ENCODE measurements around the gene PPFIA1.

Gene PPFIA1

GRCh38 chr11:70348191-70348590 lies 77.7 kb downstream of the PPFIA1 start:
- Histone ChIP-seq H3K18ac (ENCODE audit: low read length) (no peak overlapping the region), H3K4me3 (ENCODE audit: low read length) (no peak overlapping the region), H3K4me2 (ENCODE audit: low read length) (no peak overlapping the region), H3K9ac (ENCODE audit: low read length) (no peak overlapping the region), H3K4me1 (ENCODE audit: control insufficient read depth, low read depth, low read length) (no peaks in the 10 kb centered on the region), H3K4ac (ENCODE audit: low read depth, low read length) (no peak overlapping the region), H4K8ac (ENCODE audit: low read depth, low read length) (no peak overlapping the region), H2BK120ac (ENCODE audit: low read depth, low read length) (no peak overlapping the region), H3K79me1 (ENCODE audit: low read length) (peaks cover 2% of the 10 kb centered on the region), H3K56ac (ENCODE audit: low read length) (no peak overlapping the region), H3K36me3 (ENCODE audit: control insufficient read depth, insufficient read depth, low read length) (peaks cover 12% of the 10 kb centered on the region), H2BK15ac (replicated peaks; ENCODE audit: low read depth) (no peak overlapping the region), H3K27ac (ENCODE audit: low read depth, low read length) (no peak overlapping the region), H3K79me2 (ENCODE audit: control insufficient read depth, insufficient read depth, low read length) (no peaks in the 10 kb centered on the region), H2AK5ac (ENCODE audit: low read length) (no peak overlapping the region), H4K5ac (ENCODE audit: low read length) (no peak overlapping the region), H3K27me3 (ENCODE audit: insufficient read depth, low read length, poor library complexity) (no peaks in the 10 kb centered on the region), H3K23ac (ENCODE audit: low read length) (no peak overlapping the region), H2BK5ac (ENCODE audit: low read length) (no peak overlapping the region)
- WGBS (ENCODE audit: extremely low coverage, insufficient coverage, low lambda C conversion rate) = no CpG with 5 or more reads among the region's 12 CpGs
- no peak for DNase-seq

GRCh38 chr11:70348608-70349007 lies 78.1 kb downstream of the PPFIA1 start:
- Histone ChIP-seq H3K79me2 (ENCODE audit: control insufficient read depth, insufficient read depth, low read length) (no peaks in the 10 kb centered on the region), H3K56ac (ENCODE audit: low read length) (no peak overlapping the region), H4K5ac (ENCODE audit: low read length) (no peak overlapping the region), H3K9ac (ENCODE audit: low read length) (no peak overlapping the region), H2BK120ac (ENCODE audit: low read depth, low read length) (no peak overlapping the region), H2BK5ac (ENCODE audit: low read length) (no peak overlapping the region), H4K8ac (ENCODE audit: low read depth, low read length) (no peak overlapping the region), H3K4me3 (ENCODE audit: low read length) (no peak overlapping the region), H3K27ac (ENCODE audit: low read depth, low read length) (no peak overlapping the region), H3K4me1 (ENCODE audit: control insufficient read depth, low read depth, low read length) (no peaks in the 10 kb centered on the region), H2AK5ac (ENCODE audit: low read length) (no peak overlapping the region), H3K18ac (ENCODE audit: low read length) (no peak overlapping the region), H3K4me2 (ENCODE audit: low read length) (no peak overlapping the region), H3K79me1 (ENCODE audit: low read length) (peaks cover 2% of the 10 kb centered on the region), H2BK15ac (replicated peaks; ENCODE audit: low read depth) (no peak overlapping the region), H3K27me3 (ENCODE audit: insufficient read depth, low read length, poor library complexity) (no peaks in the 10 kb centered on the region), H3K23ac (ENCODE audit: low read length) (no peak overlapping the region), H3K4ac (ENCODE audit: low read depth, low read length) (no peak overlapping the region), H3K36me3 (ENCODE audit: control insufficient read depth, insufficient read depth, low read length) (peaks cover 11% of the 10 kb centered on the region)
- no CpG with 5 or more reads among the region's 1 CpG for WGBS (ENCODE audit: extremely low coverage, insufficient coverage, low lambda C conversion rate)
- no peak for DNase-seq

DNA sequence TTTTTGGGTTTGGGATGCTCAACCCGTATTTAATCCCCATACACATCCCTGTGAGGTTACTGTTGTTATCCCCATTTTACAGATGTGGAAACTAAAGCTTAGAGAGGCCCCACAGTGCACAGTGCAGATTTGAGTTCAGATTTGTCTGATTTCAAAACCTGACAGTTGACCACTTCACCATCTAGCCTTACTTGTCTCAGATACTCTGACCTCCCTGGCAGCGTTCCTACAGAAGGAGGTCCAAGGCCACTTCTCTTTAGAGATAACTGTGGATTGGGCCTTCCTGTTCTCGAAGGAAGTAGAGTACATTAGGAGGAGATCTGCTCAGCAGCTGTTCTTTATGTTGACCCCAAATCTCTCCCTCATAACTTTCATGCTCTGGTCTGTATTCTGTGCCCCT lies 81.2 kb downstream of the PPFIA1 start:
- Histone ChIP-seq H3K27me3 (ENCODE audit: insufficient read depth, low read length, poor library complexity) (no peaks in the 10 kb centered on the region), H3K4me2 (ENCODE audit: low read length) (no peak overlapping the region), H2BK120ac (ENCODE audit: low read depth, low read length) (no peak overlapping the region), H3K4me3 (ENCODE audit: low read length) (no peak overlapping the region), H2BK15ac (replicated peaks; ENCODE audit: low read depth) (no peak overlapping the region), H3K27ac (ENCODE audit: low read depth, low read length) (no peak overlapping the region), H2AK5ac (ENCODE audit: low read length) (no peak overlapping the region), H2BK5ac (ENCODE audit: low read length) (no peak overlapping the region), H3K36me3 (ENCODE audit: control insufficient read depth, insufficient read depth, low read length) (peaks cover 21% of the 10 kb centered on the region), H3K79me1 (ENCODE audit: low read length) (peaks cover 2% of the 10 kb centered on the region), H3K23ac (ENCODE audit: low read length) (no peak overlapping the region), H3K4me1 (ENCODE audit: control insufficient read depth, low read depth, low read length) (no peaks in the 10 kb centered on the region), H3K4ac (ENCODE audit: low read depth, low read length) (no peak overlapping the region), H3K9ac (ENCODE audit: low read length) (no peak overlapping the region), H3K18ac (ENCODE audit: low read length) (no peak overlapping the region), H4K5ac (ENCODE audit: low read length) (no peak overlapping the region), H3K79me2 (ENCODE audit: control insufficient read depth, insufficient read depth, low read length) (no peaks in the 10 kb centered on the region), H4K8ac (ENCODE audit: low read depth, low read length) (no peak overlapping the region), H3K56ac (ENCODE audit: low read length) (no peak overlapping the region)
- WGBS (ENCODE audit: extremely low coverage, insufficient coverage, low lambda C conversion rate) = no CpG with 5 or more reads among the region's 3 CpGs
- no peak for DNase-seq

DNA sequence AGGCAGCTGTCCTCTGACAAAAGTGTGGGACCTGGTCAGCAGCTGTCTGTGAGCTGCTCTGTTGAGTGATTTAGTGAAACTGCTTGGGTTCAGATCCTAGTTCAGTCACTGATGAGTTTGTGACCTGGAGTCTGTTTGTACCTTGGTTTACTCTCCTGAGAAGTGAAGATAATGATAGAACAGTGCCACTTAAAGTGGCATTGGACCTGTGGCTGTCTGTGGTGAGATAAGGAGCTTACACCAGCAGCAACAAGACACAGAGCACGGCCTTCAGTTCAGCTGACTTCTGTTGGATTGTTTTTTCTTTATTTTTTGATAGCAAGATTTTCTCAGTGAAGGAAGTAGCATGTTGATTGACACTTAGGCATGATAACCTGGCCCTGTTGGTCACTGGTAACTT lies 81.6 kb downstream of the PPFIA1 start:
- Histone ChIP-seq H3K36me3 (ENCODE audit: control insufficient read depth, insufficient read depth, low read length) (peaks cover 23% of the 10 kb centered on the region), H3K4ac (ENCODE audit: low read depth, low read length) (no peak overlapping the region)

GRCh38 chr11:70352601-70353000 lies 82.1 kb downstream of the PPFIA1 start:
- no peak overlapping the region for H3K56ac ChIP-seq (ENCODE audit: low read length)
- no peak overlapping the region for H3K23ac ChIP-seq (ENCODE audit: low read length)
- DNase-seq = no peak
- H3K4ac ChIP-seq (ENCODE audit: low read depth, low read length) = no peak overlapping the region
- peaks cover 23% of the 10 kb centered on the region for H3K36me3 ChIP-seq (ENCODE audit: control insufficient read depth, insufficient read depth, low read length)
- H3K79me2 ChIP-seq (ENCODE audit: control insufficient read depth, insufficient read depth, low read length) = no peaks in the 10 kb centered on the region
- no peak overlapping the region for H2BK5ac ChIP-seq (ENCODE audit: low read length)
- H4K8ac ChIP-seq (ENCODE audit: low read depth, low read length) = no peak overlapping the region
- H3K27me3 ChIP-seq (ENCODE audit: insufficient read depth, low read length, poor library complexity) = no peaks in the 10 kb centered on the region
- H3K4me3 ChIP-seq (ENCODE audit: low read length) = no peak overlapping the region
- H3K9ac ChIP-seq (ENCODE audit: low read length) = no peak overlapping the region
- no peak overlapping the region for H2AK5ac ChIP-seq (ENCODE audit: low read length)
- H3K4me1 ChIP-seq (ENCODE audit: control insufficient read depth, low read depth, low read length) = no peaks in the 10 kb centered on the region
- WGBS (ENCODE audit: extremely low coverage, insufficient coverage, low lambda C conversion rate) = no CpG with 5 or more reads among the region's 19 CpGs
- no peak overlapping the region for H3K27ac ChIP-seq (ENCODE audit: low read depth, low read length)
- H2BK15ac ChIP-seq (replicated peaks; ENCODE audit: low read depth) = no peak overlapping the region
- peaks cover 2% of the 10 kb centered on the region for H3K79me1 ChIP-seq (ENCODE audit: low read length)
- H3K18ac ChIP-seq (ENCODE audit: low read length) = no peak overlapping the region
- H2BK120ac ChIP-seq (ENCODE audit: low read depth, low read length) = no peak overlapping the region
- H4K5ac ChIP-seq (ENCODE audit: low read length) = no peak overlapping the region
- H3K4me2 ChIP-seq (ENCODE audit: low read length) = no peak overlapping the region

More for the DNA sequence above, 81.6 kb downstream of the PPFIA1 start:
- Histone ChIP-seq H2AK5ac (ENCODE audit: low read length) (no peak overlapping the region), H3K4me1 (ENCODE audit: control insufficient read depth, low read depth, low read length) (no peaks in the 10 kb centered on the region), H2BK120ac (ENCODE audit: low read depth, low read length) (no peak overlapping the region), H3K56ac (ENCODE audit: low read length) (no peak overlapping the region), H3K79me1 (ENCODE audit: low read length) (peaks cover 2% of the 10 kb centered on the region), H3K9ac (ENCODE audit: low read length) (no peak overlapping the region), H4K8ac (ENCODE audit: low read depth, low read length) (no peak overlapping the region), H3K27me3 (ENCODE audit: insufficient read depth, low read length, poor library complexity) (no peaks in the 10 kb centered on the region), H3K18ac (ENCODE audit: low read length) (no peak overlapping the region), H2BK5ac (ENCODE audit: low read length) (no peak overlapping the region), H3K27ac (ENCODE audit: low read depth, low read length) (no peak overlapping the region), H3K79me2 (ENCODE audit: control insufficient read depth, insufficient read depth, low read length) (no peaks in the 10 kb centered on the region), H3K4me3 (ENCODE audit: low read length) (no peak overlapping the region), H3K23ac (ENCODE audit: low read length) (no peak overlapping the region), H2BK15ac (replicated peaks; ENCODE audit: low read depth) (no peak overlapping the region), H3K4me2 (ENCODE audit: low read length) (no peak overlapping the region), H4K5ac (ENCODE audit: low read length) (no peak overlapping the region)
- WGBS (ENCODE audit: extremely low coverage, insufficient coverage, low lambda C conversion rate) = no CpG with 5 or more reads among the region's 1 CpG
- DNase-seq = no peak

DNA sequence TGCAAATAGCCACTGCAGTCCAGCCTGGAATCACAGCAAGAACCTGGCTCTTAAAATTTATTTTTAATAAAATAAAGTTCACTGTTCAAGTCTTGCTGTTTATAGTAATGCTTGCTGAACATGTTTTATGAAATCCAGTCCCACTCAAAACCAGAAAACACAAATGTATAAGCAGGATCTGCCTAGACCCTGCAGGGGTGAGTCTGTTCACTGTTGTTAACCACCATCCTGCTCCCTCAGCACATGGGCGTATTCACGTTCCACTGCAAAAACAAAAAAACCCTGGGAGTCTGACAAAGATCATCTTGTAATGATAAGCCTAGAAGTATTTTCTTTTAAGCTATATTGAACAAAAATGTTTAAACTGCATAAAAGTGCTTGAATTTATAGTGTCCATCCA lies 82.8 kb downstream of the PPFIA1 start:
- no peak overlapping the region for H2AK5ac ChIP-seq (ENCODE audit: low read length)
- H3K79me1 ChIP-seq (ENCODE audit: low read length) = peaks cover 2% of the 10 kb centered on the region
- no CpG with 5 or more reads among the region's 2 CpGs for WGBS (ENCODE audit: extremely low coverage, insufficient coverage, low lambda C conversion rate)
- no peak overlapping the region for H3K27ac ChIP-seq (ENCODE audit: low read depth, low read length)
- no peak overlapping the region for H3K4ac ChIP-seq (ENCODE audit: low read depth, low read length)
- no peak overlapping the region for H3K9ac ChIP-seq (ENCODE audit: low read length)
- no peak overlapping the region for H2BK15ac ChIP-seq (replicated peaks; ENCODE audit: low read depth)
- no peak overlapping the region for H4K8ac ChIP-seq (ENCODE audit: low read depth, low read length)
- H3K36me3 ChIP-seq (ENCODE audit: control insufficient read depth, insufficient read depth, low read length) = peaks cover 21% of the 10 kb centered on the region
- no peak overlapping the region for H3K18ac ChIP-seq (ENCODE audit: low read length)
- no peak overlapping the region for H2BK120ac ChIP-seq (ENCODE audit: low read depth, low read length)
- H2BK5ac ChIP-seq (ENCODE audit: low read length) = no peak overlapping the region
- no peaks in the 10 kb centered on the region for H3K4me1 ChIP-seq (ENCODE audit: control insufficient read depth, low read depth, low read length)
- no peak overlapping the region for H3K56ac ChIP-seq (ENCODE audit: low read length)
- H3K4me3 ChIP-seq (ENCODE audit: low read length) = no peak overlapping the region
- no peak overlapping the region for H3K23ac ChIP-seq (ENCODE audit: low read length)
- H3K4me2 ChIP-seq (ENCODE audit: low read length) = no peak overlapping the region
- H3K79me2 ChIP-seq (ENCODE audit: control insufficient read depth, insufficient read depth, low read length) = no peaks in the 10 kb centered on the region
- no peak overlapping the region for H4K5ac ChIP-seq (ENCODE audit: low read length)
- H3K27me3 ChIP-seq (ENCODE audit: insufficient read depth, low read length, poor library complexity) = no peaks in the 10 kb centered on the region
- no peak for DNase-seq
